Type B pancreatic cell (in vitro differentiated cells): ENCODE data around the gene ZNF324B. TPM values are rescaled to one million over a fixed set of nuclear protein-coding genes. Genes with fewer than 3 reads are reported as not detected.
A peak's percentile ranks its signal among the peaks of the same experiment; 100 is the strongest.

Experiments
- DNase-seq: peaks from one replicate; pipeline ENCODE4 v3.0.0; 2021; ENCODE audit warnings: mixed read lengths; ENCODE audit not compliant: unreplicated experiment; ENCODE audit errors: extremely low spot score
- H3K27ac Mint-ChIP-seq: 2 replicates; pipeline ENCODE4 v1.8.0; 2021; ENCODE audit warnings: mild to moderate bottlenecking, mixed read lengths
- H3K27me3 Mint-ChIP-seq: 2 replicates; pipeline ENCODE4 v1.8.0; 2021; ENCODE audit warnings: mixed read lengths
- H3K36me3 Mint-ChIP-seq: 2 replicates; pipeline ENCODE4 v1.8.0; 2021; ENCODE audit warnings: mixed read lengths
- H3K4me1 Mint-ChIP-seq: one replicate; pipeline ENCODE4 v1.8.0; 2021; ENCODE audit warnings: mixed read lengths; ENCODE audit not compliant: unreplicated experiment
- H3K4me3 Mint-ChIP-seq: 2 replicates; pipeline ENCODE4 v1.8.0; 2021; ENCODE audit warnings: mild to moderate bottlenecking, mixed read lengths
- H3K9me3 Mint-ChIP-seq: 2 replicates; pipeline ENCODE4 v1.8.0; 2021; ENCODE audit warnings: mixed read lengths
- CTCF ChIP-seq: fragments of 200-600 bp; sonication (generic); conservative IDR thresholded peaks from 2 replicates; pipeline ENCODE4 v1.5.0; 2021; ENCODE audit warnings: antibody characterized with exemption, mild to moderate bottlenecking
- total RNA-seq: library from RNA; stranded (reverse); gene quantifications from 2 replicates; pipeline ENCODE4 v1.2.1, GENCODE V29; 2021; ENCODE audit warnings: low replicate concordance

Gene ZNF324B
- total RNA-seq, 1 donor from 2014 or later: 12.7 TPM

DNA sequence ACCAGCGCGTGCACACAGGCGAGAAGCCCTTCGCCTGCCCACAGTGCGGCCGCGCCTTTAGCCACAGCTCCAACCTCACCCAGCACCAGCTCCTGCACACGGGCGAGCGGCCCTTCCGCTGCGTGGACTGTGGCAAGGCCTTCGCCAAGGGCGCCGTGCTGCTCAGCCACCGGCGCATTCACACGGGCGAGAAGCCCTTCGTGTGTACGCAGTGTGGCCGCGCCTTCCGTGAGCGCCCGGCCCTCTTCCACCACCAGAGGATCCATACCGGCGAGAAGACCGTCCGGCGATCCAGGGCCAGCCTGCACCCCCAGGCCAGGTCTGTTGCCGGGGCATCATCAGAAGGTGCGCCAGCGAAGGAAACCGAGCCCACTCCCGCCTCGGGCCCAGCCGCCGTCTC, 20.3 kb downstream of the ZNF324B start:
- Mint-ChIP-seq H3K4me1 (peaks cover 18% of the 10 kb centered on the region), H3K4me3 (no peak overlapping the region), H3K9me3 (no peaks in the 10 kb centered on the region), H3K27me3 (no peaks in the 10 kb centered on the region), H3K27ac (no peak overlapping the region), H3K36me3 (no peaks in the 10 kb centered on the region)
- DNase-seq: no peak
- no peak for TF ChIP-seq CTCF

- H3K36me3 Mint-ChIP-seq: no peaks in the 10 kb centered on the region
- no peaks in the 10 kb centered on the region for H3K9me3 Mint-ChIP-seq
- no peaks in the 10 kb centered on the region for H3K27me3 Mint-ChIP-seq
- no peak for TF ChIP-seq CTCF
- DNase-seq: no peak
- peaks cover 10% of the 10 kb centered on the region for H3K4me1 Mint-ChIP-seq
- H3K4me3 Mint-ChIP-seq: peak overlapping the region; percentile 55
- H3K27ac Mint-ChIP-seq: no peak overlapping the region
Observed at GRCh38 chr19:58473775-58474174, 22.4 kb downstream of the ZNF324B start.

GRCh38 chr19:58474291-58474996, 23.0 kb downstream of the ZNF324B start:
- peak overlapping the region; percentile 70 for H3K27ac Mint-ChIP-seq
- H3K4me1 Mint-ChIP-seq: peaks cover 10% of the 10 kb centered on the region
- H3K27me3 Mint-ChIP-seq: no peaks in the 10 kb centered on the region
- no peak for DNase-seq
- peak overlapping the region; percentile 96 for H3K4me3 Mint-ChIP-seq
- no peaks in the 10 kb centered on the region for H3K9me3 Mint-ChIP-seq
- H3K36me3 Mint-ChIP-seq: no peaks in the 10 kb centered on the region
- TF ChIP-seq CTCF: no peak

GRCh38 chr19:58474997-58475713, 23.7 kb downstream of the ZNF324B start:
- no peaks in the 10 kb centered on the region for H3K27me3 Mint-ChIP-seq
- H3K36me3 Mint-ChIP-seq: no peaks in the 10 kb centered on the region
- H3K9me3 Mint-ChIP-seq: no peaks in the 10 kb centered on the region
- DNase-seq: no peak
- peaks cover 10% of the 10 kb centered on the region for H3K4me1 Mint-ChIP-seq
- peak overlapping the region; percentile 96 for H3K4me3 Mint-ChIP-seq
- no peak for TF ChIP-seq CTCF
- H3K27ac Mint-ChIP-seq: peak overlapping the region; percentile 93

DNA sequence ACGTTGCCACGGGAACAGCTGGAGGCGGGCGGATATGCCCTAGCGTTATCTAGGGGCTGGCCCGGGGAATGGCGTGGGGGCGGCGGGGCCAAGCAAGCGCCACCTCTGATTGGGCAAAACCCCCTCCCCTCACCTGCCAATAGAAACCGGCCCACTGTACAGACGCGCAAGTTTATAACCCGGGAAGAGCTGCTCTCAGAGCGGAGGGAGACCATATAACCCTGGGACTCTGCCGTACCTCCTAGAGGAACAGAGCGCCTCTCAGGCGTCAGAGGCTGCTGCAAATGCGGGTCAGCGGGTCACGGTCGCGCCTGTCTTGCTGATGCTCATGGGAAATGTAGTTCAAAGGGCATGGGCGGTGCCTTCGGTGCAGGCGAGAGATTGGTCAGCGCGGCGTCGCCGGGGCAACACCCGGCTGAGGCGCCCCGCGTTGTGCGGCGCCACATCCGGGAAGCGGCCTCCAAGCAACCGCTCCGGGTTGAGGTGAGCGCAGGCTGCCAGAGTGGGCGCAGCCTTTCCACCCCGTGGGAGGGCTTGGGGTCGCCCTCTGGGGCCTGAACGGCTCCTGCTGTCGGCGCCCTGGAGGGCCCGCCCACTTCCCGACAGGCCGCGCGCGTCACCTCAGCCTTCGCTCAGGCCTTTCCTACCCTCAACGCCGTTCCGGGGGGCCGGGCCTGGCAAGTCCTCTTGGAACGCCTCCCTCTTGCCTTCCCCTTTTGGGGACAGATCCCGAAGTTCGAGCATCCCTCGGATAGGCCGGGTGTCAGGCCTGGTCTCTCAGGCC, 24.5 kb downstream of the ZNF324B start, which contains the start of gene ZNF446:
ZNF446 (plus strand) TSS at position 639 of the 784 bp plus-strand sequence. CDS start 867 bp downstream, outside the sequence.
- H3K27me3 Mint-ChIP-seq: no peaks in the 10 kb centered on the region
- H3K9me3 Mint-ChIP-seq: no peaks in the 10 kb centered on the region
- H3K36me3 Mint-ChIP-seq: no peaks in the 10 kb centered on the region
- DNase-seq: peak; percentile 95
- H3K4me1 Mint-ChIP-seq: peaks cover 10% of the 10 kb centered on the region
- peak within 1 kb of the TSS; percentile 96 for H3K4me3 Mint-ChIP-seq
- TF ChIP-seq CTCF: no peak
- H3K27ac Mint-ChIP-seq: peak within 1 kb of the TSS; percentile 93
